Activated CD8-positive, alpha-beta memory T cell treated with anti-CD3 and anti-CD28 coated beads, Interleukin-2, amount 50 U/mL, for 24 hours (primary cell): ENCODE results near the gene SLC2A6.

ENCODE experiments used
- DNase-seq: peaks from one replicate; pipeline ENCODE4 v3.0.0-alpha.2; 2020; ENCODE audit errors: extremely low read depth

SLC2A6 gene

DNA sequence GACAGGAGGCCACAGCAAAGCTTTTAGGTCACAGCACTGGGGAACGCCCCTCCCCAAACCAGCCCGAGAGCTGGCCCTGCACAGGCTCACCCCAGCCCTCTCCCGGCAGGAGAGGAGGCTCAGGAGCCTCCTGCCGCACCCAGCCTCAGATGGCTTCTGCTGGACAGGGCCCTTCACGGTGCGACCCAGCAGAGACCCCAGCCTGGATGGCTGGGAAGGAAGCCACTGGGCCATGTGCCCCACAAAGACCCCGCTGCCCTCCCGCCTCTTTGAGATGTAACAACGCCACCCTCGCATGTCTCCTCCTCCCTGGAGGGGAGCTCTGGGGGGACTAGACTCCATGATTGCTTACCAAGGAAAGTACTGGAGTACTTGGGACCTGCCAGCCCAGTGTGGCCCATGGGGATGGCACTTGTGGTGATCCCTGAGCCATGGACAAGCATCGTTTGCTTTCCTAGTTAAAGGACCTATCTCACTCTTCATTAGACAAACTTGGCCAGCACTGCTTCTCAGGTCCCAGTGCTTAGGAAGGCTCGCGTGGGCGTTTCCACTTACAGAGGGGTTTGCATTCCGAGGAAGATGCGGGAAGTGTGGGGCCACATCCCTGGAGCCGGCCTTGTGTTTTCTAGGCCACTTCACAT is 36.8 kb upstream of the SLC2A6 start:
- DNase-seq = no peak

DNA sequence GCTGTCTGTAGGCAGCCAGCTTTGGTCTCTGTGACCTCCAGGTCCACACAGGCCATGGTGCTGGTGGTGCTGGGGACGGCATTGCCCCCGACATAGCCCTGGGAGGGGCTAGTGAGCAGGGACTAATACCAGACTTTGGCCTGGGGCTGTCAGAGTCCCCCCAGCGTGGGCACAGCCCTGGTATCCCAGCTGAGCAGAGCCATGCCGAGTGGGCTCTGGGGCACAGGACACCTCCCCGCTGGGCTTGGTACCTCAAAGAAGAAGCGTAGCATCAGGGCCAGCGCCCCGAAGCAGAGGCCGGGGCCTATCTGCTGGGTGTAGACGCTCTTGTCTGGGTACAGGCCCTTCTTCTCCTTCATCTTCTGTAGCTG is 36.3 kb upstream of the SLC2A6 start:
- DNase-seq = no peak

DNA sequence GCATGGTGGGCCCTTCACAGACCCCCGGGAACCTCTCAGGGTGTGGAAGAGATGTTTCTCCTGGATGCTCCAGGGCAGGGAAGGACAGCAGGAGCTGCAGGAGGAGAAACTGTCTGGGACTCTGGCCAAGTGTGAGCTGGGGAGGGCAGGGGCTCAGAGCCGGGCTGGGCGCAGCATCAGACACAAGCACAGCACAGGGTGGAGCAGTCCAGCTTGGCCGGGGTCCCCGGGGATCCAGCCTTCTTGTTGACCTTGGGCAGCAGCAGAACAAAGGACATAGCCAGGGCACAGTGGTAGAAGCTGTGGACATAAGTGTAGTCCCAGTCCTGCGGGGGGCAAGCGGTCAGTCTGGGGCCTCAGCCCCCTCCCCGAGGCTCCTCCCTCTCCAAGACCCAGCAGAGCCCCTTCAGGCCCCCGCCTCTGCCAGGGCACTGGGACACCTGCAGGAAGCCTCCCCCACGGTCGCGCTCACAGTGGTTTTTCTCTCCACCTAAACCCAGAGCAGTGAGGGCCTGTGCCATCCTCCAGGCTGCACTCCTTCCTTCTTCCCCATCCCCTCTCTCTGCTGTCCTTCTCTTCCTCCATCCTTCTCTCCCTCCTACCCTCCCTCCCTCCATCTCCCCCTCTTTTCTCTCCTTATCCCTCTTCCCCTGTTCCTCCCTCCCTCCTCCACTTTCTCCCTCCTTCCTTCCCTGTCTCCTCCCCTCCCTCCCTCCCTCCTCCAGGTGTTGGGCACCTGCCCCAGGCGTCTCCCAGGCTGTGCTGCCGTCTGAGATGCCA is 35.8 kb upstream of the SLC2A6 start:
- DNase-seq = no peak

GRCh38 chr9:133513214-133514100 is 34.6 kb upstream of the SLC2A6 start:
- no peak for DNase-seq

- no peak for DNase-seq
Observed at GRCh38 chr9:133512253-133513213, 33.6 kb upstream of the SLC2A6 start.

DNA sequence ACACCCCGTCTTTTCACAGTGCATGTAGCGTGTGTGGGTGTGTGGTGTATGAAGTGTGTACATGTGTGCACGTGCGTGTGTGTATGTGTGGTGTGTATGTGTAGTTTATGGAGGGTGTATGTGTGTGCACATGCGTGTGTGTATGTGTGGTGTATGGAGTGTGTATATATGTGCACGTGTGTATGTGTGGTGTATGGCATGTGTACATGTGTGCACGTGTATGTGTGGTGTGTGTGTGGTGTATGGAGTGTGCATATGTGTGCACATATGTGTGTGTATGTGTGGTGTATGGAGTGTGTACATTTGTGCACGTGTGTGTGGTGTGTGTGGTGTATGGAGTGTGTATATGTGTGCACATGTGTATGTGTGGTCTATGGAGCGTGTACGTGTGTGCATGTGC is 32.7 kb upstream of the SLC2A6 start:
- DNase-seq = no peak

DNA sequence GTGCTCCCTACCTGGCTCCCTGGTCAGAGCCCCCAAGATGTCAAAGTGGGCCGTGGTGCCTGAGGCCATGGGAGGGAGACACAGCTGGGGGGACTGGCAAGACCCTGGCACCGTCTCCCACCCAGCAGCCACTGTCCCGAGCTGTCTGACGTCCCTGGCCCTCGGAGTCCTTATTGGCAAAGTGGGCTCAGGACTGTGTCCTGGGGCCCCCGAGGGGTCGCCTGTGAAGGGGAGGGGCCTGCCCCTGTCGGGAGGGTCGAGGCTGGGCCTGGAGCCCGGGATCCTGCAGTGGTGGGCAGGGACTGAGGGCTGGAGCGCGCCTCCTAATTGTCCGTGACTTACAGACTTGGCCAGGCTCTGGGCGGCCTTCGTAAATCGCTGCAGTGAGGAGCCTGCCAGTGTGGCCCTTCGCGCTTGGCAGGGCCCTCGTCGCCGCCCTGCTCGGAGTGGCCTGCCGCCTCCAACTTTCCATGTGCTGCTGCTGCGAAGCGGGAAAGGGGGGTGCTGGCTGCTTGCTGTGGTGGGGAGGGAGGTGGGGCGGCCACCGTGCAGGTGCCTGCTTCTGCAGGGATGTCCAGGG is 32.1 kb upstream of the SLC2A6 start:
- no peak for DNase-seq

GRCh38 chr9:133509179-133510083 is 30.5 kb upstream of the SLC2A6 start:
- DNase-seq = no peak

GRCh38 chr9:133508046-133508445 is 29.1 kb upstream of the SLC2A6 start:
- no peak for DNase-seq

DNA sequence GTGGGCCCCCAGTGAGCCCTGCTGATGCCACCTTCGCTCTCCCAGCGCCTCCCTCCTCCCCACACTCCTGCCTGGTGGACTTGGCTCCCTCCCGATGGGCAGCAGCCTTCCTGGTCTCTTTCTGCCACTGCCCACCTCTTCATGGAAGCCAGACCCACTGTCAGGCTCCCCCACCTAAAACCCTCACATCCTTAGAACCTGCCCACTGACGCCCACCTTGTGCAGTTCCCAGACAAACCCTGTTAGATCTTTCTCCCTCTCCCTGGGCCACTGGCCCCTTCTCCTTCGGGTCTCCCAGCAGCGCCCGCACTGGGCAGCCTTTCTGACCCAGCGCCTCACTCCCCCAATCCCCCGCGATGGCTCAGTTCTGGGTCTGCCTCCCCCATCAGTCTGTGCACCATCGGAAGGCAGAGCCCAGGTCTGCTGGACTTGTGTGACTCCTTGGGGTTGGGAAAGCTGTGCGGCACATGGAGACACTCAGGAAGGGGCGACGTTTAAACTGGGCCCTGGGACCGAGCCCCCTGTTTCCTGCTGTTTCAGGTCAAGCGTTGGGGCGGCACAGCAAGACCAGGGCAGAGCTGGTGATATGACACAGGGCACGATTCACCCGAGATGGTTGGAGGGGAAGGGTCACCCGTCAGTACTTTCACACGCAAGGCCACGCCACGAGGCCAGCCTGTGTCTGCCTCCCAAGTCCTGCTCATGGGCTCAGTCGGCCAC is 28.5 kb upstream of the SLC2A6 start:
- no peak for DNase-seq

- DNase-seq = no peak
Observed at GRCh38 chr9:133506653-133507038, 27.7 kb upstream of the SLC2A6 start.

- no peak for DNase-seq
Observed at GRCh38 chr9:133505901-133506652, 27.2 kb upstream of the SLC2A6 start.

GRCh38 chr9:133505186-133505830 is 26.4 kb upstream of the SLC2A6 start:
- DNase-seq = no peak

DNA sequence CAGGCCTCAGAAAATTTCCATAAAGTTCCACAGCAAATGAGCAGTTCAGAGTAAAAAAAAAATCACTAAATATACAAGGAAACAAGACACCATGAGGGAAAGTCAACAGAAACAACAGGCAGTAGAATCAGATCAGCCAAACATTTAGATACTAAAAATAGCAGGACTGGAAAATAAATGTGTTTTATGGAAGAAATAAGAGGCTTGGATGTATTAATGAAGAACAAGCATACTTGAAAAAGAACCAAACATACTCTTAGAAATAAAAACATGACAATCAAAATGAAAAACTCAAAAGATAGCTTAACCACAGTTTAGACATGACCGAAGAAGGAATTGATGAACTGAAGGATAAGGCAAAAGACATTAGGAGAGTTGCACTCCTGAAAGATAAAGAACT is 23.2 kb upstream of the SLC2A6 start:
- DNase-seq = no peak

DNA sequence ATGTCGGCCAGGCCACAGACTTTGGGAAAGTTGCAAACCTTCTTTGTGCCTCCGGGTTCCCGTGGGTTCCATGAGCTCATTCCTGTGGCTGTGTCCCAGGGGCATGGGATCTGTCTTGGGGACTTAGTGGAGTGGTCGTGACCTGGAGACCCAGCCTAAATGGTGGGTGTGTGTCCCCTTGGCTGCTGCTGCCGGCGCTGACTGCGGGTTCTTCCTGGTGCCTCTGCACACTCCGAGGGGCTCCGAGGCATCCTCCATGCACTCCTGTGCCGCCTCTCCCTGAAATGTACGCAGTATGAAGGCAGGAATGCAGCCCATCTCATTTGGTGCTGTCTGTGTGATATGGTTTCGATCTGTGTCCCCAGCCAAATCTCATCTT is 21.0 kb upstream of the SLC2A6 start:
- no peak for DNase-seq

- no peak for DNase-seq
Observed at GRCh38 chr9:133499132-133499891, 20.4 kb upstream of the SLC2A6 start.
